NCI-H460 (cell line): ENCODE results near the gene CAB39L. TPM values are rescaled to one million over a fixed set of nuclear protein-coding genes. Genes with fewer than 3 reads are reported as not detected.

Experiments
- DNase-seq: peaks from one replicate; pipeline ENCODE4 v3.0.0-alpha.2; 2016; ENCODE audit warnings: low read depth; ENCODE audit errors: extremely low read depth
- total RNA-seq: library from RNA; depleted of rRNA; stranded (reverse); fragments of >200 nt; shearing (Covaris generic); gene quantifications from 2 replicates; pipeline ENCODE4 v1.2.3, GENCODE V29; 2014

CAB39L gene
- total RNA-seq, 1 experiment from 2014 or later = 6.7 TPM

DNA sequence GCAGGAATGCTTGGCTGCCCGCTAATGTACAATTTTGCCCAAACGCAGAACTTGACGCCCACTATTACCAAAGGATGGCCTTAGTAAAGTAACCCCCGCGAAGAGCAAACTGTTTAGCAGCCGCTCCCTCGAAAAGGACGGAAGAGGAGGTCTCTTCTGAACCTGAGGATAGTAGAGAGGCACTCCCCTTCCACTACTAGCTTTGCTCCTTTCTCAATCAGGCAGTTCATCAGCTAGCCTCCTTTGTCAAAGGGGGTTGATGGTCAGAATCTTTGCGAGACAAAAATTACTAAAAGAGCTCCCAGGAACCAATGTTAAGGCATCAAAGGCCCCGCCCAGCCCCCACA, 534 bp downstream of the CAB39L start:
- DNase-seq = no peak

- no peak for DNase-seq
These were observed 2.0 kb downstream of the CAB39L start for GRCh38 chr13:49441846-49442245.

GRCh38 chr13:49441312-49441711, 2.6 kb downstream of the CAB39L start:
- DNase-seq = no peak

DNA sequence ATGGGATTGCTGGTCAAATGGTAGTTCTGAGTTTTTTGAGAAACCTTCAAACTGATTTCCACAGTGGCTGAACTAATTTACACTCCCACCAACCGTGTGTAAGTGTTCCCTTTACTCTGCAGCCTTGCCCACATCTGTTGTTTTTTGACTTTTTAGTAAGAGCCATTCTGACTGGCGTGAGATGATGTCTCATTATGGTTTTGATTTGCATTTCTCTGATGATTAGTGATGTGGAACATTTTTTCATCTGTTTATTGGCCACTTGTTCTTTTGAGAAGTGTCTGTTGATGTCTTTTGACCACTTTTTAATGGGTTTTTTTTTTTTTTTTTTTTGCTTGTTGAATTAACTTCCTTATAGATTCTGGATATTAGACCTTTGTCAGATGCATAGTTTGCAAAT, 4.3 kb downstream of the CAB39L start:
- DNase-seq = no peak

DNA sequence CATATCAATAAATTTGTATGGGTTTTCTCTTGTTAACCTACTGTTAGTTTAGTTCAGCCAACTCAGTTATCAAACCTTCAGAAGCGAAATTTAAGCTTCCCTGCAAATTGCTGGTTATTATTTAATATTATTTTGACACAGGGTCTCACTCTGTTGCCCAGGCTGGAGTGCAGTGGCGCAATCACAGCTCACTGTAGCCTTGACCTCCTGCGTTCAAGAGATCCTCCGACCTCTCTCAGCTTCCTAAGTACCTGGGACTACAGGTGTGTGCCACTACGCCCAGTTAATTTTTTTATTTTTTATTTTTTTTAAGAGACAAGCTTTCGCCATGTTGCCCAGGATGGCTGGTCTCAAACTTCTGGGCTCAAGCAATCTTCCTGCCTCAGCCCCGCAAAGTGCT, 6.2 kb downstream of the CAB39L start:
- no peak for DNase-seq

- DNase-seq = peak; percentile 52
These were observed 7.0 kb downstream of the CAB39L start for GRCh38 chr13:49436890-49437289.

DNA sequence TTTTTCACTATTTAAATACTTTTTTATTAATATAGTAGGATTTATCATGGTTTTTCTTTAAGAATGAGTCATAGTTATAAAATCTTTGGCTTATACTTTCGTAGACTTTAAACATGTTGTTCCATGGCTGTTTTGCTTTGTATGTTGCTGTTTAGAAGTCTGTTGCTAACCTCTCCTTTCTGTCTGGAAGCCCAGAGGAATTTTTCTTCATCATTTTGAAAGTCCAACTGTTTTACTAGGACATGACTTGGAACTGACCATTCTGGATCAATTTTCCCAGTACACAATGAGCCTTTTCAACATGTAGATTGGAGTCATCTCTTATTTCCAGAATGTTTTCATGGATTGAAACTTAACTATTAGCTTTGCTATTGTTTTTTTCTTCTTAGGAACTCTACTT, 7.9 kb downstream of the CAB39L start:
- DNase-seq = no peak

DNA sequence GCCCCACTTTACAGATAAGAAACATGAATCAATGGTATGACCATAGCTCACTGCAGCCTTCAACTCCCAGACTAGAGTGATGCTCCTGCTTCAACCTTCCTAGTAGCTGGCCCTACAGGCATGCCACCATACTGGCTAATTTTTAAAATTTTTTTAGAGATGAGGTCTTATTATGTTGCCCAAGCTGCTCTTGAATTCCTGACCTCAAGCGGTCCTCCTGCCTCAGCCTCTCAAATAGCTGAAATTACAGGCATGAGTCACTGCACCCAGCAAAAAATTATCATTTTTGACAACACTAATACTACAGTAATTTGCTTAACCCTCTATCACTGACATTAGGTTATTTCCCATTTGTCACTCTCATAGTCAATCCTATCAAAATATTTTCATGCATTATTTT, 14.7 kb downstream of the CAB39L start:
- no peak for DNase-seq

- DNase-seq = no peak
These were observed 15.7 kb downstream of the CAB39L start for GRCh38 chr13:49428041-49428763.

- DNase-seq = no peak
These were observed 19.8 kb downstream of the CAB39L start for GRCh38 chr13:49424011-49424560.

DNA sequence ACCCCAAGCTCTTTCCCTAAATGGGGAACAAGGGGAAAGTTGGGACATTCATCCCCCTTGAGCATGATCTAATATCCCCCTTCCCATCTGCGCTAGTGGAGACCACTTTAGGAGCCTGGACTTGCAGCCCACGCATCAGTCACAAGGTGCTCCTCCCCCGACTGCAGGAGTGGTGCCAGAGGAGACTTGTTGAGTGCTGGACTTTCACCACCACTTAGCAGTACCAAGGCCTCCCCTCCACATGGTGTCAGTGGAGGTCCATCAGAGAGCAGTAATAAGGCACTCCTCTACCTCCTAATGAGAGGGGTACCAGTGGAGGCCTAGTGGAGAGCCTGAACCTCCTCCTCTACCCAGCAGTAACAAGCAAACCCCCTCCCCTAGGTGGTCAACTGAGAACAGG, 22.5 kb downstream of the CAB39L start:
- no peak for DNase-seq

DNA sequence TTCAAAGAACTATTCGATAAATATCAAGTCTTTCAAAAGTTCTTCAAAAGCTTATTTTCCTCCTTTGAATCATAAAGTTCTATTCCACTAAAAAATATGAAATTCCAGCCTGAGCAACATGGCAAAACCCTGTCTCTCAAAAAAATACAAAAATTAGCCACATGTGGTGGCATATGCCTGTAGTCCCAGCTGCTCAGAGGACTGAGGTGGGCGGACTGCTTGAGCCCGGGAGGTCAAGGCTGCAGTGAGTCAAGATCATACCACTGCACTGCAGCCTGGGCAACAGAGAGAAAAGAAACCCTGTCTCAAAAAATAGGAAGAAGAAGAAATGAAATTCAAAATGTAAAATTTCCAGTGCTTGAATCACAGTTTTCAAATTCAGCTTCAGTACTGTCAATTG, 24.6 kb downstream of the CAB39L start:
- no peak for DNase-seq

DNA sequence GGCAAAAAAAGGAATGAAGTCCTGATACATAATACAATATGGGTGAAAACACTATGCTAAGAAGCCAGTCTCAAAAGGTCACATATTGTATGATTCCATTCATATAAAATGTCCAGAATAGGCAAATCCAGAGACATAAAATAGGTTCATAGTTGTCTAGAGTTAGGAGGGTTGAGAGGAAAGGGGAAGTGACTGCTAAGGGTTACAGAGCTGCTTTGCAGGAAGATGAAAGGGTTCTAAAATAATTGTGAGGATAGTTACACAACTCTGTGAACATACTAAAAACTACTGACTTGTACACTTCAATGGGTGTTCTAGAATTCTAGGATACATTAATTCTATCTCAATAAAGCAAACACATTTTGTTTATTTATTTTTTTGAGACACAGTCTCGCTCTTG, 25.7 kb downstream of the CAB39L start:
- DNase-seq = no peak

DNA sequence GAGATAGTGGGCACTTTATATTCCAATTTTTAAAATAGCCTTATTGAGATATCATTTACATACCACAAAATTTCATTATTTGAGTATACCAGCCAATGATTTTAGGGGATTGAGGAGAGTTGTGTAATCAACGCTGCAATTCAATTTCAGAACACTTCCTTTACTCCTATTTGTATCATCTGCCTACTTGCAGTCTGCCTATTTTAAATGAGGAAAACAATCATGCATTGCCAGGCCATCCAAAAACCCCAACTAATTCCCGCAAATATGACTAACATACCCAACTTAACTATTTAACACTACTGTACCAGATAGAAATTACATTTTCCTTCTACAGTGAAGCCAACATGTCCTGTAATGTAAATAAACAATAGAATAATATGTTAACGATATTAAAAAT, 26.7 kb downstream of the CAB39L start:
- DNase-seq = no peak

DNA sequence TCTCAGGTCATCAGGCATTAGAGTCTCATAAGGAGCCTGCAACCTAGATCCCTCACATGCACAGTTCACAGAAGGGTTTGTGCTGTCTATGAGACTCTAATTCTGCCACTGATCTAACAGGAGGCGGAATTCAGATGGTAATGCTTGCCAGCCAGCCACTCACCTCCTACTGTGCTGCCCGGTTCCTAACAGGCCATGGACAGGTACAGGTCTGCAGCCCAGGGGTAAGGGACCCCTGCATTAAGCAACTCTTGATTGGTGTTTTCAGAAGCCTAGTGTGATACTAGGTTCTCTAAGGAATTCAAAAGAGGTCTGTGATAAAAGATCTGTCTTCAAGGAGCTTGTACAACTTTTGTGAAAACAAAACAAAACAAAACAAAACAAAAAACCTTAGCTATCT, 31.1 kb downstream of the CAB39L start:
- no peak for DNase-seq

- no peak for DNase-seq
These were observed 32.5 kb downstream of the CAB39L start for GRCh38 chr13:49411353-49411752.

- no peak for DNase-seq
These were observed 33.4 kb downstream of the CAB39L start for GRCh38 chr13:49410477-49410876.

DNA sequence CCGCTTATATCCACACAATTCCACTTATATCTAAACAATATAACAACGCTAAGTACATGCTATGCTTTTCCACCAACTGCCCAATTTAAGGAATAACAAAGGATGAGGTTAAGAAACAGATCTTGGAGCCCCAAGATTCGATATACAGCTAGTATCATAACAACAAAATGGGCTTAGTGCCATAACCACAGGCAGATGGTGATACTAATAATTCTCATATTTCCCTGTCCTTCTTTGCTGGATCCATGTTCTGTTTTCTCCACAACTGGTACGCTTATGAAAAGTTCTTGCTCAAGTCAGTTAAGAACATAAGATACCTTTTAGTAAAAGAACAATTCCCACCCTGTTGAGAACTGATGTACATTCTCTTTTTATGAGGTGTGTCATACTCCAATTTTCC, 33.9 kb downstream of the CAB39L start:
- DNase-seq = no peak

GRCh38 chr13:49409008-49409407, 34.9 kb downstream of the CAB39L start:
- no peak for DNase-seq

DNA sequence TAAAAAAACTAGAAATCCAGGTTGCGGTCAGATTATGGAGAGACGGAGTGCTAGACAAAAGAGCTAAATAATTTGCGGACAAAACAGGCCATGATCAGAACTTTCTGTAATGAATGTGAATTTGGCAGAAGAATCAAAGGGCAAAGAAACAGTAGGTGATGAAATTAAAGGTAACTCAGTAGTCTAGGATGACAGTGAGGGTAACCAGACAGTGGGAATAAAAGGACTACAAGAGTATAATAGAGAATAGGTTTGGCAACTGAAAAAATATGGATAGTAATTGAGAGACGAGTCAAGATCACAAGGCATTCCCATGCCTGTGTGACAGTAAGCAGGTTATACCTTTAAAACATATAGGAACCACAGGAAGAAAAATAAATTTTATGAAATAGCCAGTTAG, 35.9 kb downstream of the CAB39L start:
- no peak for DNase-seq

GRCh38 chr13:49407068-49407467, 36.8 kb downstream of the CAB39L start:
- no peak for DNase-seq

DNA sequence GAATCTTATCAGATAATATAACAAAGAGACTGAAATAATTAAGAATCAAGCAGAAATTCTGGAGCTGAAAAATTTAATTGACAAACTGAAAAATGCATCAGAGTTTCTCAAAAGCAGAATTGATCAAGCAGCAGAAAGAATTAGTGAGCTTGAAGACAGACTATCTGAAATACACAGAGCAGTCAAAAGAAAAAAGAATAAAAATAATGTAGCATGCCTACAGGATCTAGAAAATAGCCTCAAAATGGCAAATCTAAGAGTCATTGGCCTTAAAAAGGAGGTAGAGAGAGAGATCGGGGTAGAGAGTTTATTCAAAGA, 39.2 kb downstream of the CAB39L start:
- DNase-seq = no peak
